ENCODE results near the gene SDK1.
"Not testable (repeated sequence)": the region's sequence is repeated elsewhere in the genome, so short reads cannot be mapped to it uniquely, and the experiment has no call there.

The SDK1 gene

DNA sequence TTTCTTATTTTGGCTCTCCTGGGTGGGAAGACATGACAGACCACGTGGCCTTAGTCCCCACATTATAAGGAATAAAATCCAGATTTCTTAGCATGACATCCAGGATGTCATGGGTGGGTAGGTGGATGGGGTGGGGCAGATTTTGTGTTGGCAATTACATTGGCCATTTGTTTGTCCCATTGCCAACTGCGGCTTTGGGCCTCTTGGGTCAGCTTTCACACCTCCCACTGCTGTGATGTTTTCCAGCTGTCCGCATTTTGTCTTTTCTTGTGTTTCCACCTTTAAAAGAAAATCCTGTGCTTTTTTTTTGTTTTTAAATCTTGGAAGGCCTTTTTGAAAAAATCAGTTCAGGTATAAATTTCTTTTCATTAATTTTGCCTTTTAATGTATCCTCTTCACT is 237.0 kb downstream of the SDK1 start:
- DNase-seq = no peak

DNA sequence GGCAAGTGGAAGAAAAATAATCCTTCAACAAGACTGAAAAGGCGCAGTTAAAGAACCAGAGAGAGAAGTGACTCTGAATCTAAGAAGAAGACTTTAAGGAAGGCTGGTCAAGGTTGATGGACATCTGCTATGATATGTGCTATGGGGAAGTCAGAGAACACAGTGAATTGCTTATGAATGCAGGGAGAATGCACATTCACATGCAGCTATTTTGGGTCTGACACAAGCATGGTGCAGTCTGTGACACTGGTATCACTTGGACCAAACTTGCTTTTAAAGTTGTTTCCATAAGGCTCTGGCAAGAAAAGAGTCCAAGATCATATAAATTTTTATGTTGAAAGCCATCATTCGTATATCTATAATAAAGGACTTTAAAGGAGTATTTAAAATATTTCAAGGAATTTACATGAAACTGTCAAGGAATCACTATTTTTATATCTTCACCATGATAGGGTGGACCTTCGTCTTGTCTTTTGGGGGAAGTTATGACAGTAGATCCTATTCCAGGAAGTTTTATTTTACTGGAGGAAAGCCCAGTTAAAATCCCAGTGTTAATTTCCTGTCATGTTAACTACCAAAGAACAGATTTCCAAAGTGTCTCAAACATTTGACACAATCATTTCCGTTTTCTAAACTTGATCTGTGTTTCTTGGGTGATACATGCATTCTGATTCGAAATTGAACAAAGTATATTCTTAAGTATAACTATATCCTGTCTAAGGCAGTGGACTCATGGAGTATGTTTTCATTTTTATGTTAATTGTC is 239.6 kb downstream of the SDK1 start:
- DNase-seq = no peak

DNA sequence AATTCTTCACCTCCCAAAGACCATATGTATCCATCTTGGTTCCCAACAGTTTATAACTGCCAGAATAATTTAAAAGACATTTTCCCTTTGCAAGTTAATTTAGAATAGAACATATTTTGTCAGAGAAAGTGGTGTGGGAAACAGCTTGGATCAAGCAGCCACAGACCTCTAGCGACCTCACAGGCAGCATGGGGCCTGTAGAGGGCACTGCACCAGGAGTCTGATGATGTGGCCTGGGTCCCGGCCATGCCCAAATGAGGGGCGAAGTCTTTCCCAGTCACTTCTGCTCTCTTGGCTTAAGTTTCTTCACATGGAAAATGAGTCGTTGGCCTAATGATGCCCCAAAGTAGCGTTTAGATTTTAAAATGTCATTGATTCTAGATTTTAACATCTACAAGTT is 243.2 kb downstream of the SDK1 start:
- no peak for DNase-seq

DNA sequence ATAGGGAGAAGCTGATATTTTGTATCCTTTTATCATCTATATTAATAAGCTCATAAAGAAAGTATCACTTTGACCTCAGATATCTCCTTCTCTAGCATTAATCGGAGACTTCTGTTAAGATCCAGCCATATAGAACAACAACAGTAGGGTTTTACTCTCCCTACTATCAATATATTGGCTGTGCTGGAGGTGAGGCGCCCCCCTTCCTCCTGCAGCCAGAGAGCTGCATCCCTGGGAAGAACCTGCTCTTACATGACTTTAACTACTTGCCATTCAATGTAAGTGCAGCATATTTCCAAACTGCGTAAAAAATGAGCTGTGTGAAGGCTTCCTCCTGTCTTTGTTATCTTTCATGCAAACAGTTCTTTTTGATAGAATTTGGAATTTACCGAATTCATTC is 247.8 kb downstream of the SDK1 start:
- DNase-seq = no peak

DNA sequence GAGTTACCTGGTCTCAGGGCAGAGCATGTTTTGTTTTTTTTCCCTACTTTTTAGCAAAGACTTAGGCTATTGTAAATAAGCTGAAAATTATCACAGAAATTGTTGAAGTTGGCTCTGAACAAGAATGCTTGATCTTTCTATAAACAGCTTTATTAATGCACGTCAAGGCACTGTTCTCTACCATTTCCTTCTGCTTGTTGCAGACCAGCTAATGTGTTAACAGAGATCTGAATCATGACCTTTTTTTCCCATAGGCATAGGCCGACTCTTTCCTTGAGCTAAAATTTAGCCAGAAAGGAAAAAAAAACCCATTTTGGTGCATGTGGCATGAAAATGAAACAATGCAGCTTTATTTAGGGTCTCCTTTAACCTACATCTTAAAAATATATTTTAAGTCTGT is 248.5 kb downstream of the SDK1 start:
- no peak for DNase-seq

DNA sequence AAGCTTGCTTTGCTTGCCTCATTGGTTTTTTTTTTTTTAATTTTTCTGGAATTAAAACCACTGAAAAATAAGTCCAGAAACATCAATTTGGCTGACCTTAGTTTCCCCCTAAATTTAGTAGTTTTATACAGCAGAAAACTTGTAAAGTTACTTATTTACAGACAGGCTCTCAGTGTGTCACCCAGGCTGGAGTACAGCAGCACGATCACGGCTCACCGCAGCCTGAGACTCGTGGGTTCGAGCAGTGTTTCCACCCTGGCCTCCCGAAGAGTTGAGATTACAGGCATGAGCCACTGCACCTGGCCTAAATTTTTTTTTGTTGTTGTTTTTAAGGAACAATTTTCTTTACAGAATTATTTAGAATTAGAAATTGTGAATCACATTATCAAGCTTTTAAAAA is 250.5 kb downstream of the SDK1 start:
- no peak for DNase-seq

DNA sequence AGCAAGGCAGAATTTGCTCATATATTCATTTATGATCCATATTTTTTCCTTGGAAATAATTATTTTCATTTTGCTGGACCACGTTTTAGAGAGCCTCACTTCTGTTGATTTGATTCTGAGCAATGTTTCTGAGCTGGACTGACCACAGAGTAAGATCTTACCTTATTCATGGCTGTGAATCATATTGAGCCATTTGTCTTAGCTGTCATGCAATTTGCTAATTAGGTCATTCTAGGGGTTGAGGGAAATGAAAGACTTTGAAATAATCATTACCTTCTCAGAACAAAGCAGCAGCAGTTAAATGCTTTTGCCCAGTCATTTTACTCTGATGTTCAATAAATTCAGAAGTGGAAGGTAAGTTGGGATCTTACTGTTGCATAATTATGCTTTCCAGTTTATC is 251.4 kb downstream of the SDK1 start:
- DNase-seq = peak; percentile 16

DNA sequence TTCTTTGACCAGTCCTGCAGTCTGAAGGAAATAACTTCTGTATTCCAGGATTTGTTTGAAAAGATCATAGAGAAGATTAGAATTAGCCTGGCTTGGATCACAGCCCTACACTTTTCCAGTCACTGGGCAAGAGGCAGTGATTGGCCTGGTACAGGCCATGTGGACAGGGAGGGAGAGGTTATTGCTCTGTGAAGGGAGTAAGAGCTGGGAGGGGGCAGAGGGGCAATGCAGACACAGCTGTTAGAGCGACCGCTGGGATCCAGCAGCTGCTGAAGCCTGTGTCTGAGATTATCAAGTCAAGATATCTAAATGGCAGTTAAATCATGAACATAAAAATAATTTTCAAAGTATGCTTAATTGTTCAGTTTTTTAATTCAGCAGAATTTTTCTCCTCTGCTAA is 257.3 kb downstream of the SDK1 start:
- peak; percentile 3 for DNase-seq

DNA sequence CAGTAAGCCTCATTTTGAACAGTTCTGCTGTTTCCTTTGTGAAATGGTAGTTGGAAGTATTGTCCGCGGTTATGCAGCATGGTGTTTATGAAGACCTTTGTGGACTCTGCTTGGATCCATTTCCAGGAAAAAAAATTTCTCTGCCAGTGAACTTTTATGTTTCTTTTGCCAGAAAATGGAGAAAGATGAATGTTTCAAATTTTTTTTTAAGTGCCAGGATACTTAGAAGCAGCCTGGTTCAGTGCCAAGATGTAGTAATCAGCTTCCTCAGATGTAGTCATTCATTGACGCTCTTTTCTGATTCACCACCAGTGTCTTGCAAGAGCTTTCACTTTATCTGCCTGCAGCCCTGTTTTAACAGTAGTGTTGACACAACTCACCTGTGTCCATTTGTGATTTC is 258.2 kb downstream of the SDK1 start:
- peak; percentile 25 for DNase-seq

DNA sequence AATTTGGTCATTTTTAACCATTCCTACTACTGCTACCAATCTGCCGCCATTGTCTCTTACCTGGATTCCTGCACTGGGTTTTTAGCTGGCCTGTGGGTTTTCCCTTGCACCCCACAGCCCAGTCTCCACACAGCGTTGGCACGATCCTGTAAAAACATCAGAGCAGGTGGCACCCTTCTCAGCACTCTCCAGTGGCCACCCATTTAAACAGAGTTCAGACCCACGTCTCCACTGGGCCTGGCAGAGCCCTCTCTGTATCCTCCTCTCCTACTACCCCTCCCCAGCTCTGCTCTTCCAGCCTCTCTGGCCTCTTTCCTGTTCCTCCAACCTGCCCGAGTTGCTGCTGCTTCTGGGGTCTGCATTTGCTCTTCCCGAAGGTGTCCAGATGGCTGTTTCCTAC is 259.4 kb downstream of the SDK1 start:
- no peak for DNase-seq

DNA sequence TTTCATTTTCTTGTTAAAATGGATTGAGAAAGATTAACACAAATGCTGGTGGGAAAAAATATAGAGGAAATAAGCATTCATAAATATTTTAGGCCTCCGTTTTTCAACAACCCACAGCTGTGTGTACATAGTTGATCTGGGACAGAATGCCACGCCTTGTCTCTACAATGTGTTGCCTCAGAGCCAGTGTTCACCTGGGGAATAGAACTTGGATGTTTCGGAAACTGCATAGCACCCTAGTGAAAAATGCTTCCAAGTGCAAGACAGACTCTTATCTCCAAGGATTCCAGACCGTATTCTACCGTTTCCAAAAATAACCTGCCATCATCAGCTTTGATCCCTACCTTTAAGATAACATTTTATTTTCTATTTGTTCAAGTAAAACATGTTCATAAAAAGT is 260.9 kb downstream of the SDK1 start:
- no peak for DNase-seq

DNA sequence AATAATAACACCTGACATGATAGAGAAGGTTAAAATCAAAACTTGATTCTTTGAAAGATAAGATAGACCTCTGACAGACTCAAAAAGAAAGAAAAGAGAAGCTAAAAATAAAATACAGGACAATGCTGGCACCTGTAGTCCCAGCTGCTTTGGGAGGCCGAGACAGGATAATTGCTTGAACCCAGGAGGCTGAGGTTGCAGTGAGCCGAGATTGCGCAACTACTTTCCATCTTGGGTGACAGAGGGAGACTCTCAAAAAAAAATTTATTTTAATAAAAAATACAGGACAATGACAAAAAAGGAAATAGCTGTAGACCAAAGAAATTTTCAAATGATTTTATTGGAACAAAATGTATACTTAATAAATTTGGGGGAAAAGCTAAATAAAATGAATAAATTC is 263.2 kb downstream of the SDK1 start:
- no peak for DNase-seq

DNA sequence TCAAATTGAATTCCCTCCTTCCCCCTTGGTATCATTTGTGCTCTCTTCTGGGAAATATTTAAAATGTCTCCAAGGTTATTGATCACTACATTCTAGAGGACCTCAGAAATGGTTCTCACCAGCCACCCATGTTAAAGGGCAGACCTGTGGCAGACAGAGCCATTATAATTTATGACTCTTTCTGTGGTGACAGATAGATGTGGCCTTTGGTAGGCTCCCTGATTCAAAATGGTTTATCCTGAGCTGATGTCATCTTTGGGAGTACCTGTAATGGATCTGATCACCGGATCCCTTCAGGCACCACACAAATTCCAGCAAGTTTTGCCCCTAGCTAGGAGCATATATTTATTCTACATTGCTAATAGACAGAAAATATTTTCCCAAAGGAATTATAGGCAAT is 267.5 kb downstream of the SDK1 start:
- no peak for DNase-seq

DNA sequence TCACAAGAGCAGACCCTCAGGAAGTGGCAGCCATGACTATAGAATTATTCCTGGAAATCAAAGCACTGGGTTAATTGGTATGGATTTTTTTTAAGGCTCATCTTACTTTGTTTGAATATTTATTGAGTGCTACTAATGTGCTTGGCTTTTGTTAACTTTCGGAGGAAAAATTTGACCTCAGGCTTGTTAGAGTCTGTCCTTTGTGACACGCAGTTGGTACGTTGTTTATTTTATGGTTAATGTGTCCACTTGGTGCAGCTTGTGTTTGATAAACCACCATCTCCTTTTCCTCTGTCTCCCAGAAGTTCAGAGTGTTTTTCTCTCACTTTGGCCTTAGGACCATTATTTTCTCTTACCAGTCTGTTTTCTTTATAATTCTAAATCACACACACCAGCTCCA is 268.6 kb downstream of the SDK1 start:
- no peak for DNase-seq

DNA sequence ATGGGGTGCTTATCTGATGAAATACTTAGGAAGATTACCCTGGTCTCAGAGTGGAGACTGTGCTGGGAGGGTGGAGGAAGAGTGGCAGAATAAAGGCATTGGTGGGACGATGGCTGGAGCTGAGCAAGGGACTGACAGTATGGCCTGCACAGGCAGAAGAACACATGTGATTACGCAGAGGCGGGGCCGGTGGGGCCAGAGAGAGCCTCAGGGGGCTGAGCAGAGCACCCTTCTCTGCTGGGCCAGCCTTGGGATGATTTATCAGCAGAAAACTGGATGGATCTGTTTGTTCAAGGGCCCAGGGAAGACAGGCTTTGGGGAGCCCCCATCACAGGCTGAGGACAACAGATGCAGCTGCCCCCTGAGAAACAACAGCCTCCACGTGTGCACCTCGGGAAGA is 272.1 kb downstream of the SDK1 start:
- no peak for DNase-seq

DNA sequence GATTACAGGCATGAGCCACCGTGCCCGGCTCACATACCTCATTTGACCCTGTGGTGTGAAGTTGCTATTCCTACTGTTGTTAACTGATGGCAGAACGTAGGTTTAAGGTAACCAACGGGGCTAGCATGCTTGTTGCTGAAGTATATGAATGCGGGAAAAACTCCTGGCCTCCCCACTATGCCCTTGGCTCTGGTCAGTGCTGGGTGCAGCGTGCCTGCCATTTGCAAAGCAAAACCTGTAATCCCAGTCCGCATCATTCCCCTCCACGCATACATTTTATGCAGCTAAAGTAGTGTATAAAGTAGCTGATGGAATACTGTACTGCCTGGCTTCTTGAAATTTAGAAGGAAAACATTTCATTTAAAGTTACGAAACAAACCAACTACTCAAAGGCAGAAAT is 273.3 kb downstream of the SDK1 start:
- DNase-seq = no peak

DNA sequence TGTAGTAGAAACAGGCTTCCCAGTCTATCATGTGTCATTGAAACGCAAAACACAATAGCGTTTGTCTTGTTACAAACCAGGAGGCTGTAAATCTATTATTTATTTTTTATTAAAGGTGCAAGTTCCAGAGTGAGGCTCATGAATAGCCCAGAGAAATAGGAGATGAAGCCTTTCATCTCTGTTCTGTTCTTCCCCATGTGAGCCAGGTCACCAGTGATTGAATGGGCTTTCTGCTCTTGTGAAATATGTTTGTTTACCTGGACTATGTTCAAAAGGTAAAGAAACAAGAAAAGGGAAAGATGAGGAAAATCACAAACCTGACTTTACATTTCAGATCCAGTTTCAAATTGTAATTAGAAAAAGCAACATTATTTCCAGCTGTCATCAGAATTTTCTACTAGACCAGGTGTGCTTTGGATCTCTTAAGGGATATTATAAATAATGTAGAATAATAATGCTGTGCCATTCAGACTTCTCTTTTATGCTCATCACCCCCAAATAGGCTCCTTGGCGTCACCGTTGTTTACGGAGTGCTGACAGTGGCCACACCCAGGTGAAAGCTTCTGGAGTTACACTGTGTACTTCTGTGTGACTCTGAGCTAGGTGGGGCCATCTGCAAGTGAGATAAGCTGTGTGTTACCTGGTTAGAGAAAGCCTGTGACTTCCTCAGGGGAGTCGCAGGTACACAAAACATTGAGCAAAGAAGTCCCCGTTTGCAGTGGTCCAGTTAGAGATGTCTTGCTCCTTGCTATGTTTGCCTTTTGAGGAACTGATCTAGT is 274.9 kb downstream of the SDK1 start:
- DNase-seq = peak; percentile 80

DNA sequence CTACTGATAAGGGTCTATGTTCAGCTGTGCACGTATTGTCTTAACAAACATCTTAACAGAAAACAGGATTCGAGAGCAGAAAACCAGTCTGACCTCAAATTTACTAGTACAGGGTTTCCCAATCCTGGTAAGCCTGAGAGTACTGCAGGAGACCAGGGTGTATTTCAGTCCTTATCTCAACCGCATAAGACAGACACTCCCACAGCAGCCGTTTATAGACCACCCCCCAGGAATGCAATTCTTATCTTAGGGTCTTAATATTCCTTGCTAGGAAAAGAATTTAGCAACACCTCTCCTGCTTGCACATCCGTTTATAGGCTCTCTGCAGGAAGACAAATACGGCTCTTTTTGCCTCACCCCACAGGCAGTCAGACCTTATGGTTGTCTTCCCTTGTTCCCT is 277.3 kb downstream of the SDK1 start:
- no peak for DNase-seq

DNA sequence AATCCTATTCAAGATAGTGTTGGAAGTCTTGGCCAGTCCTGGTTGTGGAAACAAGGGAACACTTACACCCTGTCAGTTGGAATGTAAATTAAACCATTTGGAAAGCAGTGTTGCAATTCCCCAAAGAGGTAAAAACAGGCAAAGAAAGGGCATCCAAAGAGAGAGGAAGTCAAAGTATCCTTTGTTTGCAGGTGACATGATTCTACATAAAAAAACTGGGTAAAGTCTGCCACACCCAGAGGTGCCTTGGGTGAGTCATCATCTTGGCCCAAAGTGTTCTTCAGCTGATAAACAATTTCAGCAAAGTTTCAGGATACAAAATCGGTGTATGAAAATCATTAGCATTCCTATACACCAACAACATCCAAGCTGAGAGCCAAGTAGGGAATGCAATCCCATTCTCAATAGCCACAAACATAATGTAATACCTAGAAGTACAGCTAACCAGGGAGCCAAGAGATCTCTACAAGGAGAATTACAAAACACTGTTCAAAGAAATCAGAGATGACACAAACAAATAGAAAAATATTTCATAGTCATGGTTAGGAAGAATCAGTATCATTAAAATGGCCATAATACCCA is 278.7 kb downstream of the SDK1 start:
- DNase-seq = no peak

DNA sequence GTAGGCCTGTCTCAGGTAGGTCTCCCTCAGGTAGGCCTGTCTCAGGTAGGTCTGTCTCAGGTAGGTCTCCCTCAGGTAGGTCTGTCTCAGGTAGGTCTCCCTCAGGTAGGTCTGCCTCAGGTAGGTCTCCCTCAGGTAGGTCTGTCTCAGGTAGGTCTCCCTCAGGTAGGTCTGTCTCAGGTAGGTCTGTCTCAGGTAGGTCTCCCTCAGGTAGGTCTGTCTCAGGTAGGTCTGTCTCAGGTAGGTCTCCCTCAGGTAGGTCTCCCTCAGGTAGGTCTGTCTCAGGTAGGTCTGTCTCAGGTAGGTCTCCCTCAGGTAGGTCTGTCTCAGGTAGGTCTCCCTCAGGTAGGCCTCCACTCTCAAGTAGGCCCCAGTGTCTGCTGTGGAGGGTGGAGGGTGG is 281.1 kb downstream of the SDK1 start:
- not testable (repeated sequence) for DNase-seq

DNA sequence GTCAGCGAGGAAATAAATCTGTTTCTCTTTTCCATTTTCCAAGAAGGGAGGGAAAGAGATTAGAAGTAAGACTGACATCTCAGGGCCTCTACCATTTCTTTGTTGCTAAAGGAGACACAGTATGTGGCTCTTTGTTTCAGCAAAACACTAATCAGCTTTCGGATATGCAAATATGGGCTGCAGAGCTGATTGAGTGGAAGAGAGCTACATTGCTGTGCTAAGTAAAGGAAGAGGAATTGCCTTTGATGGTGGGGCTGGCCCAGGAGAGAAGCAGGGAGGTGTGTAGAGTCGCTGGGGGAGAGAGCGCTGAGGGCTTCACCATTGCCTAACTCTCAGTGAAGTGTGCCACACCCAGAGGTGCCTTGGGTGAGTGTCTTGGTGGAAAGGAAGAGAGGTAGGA is 284.8 kb downstream of the SDK1 start:
- no peak for DNase-seq

DNA sequence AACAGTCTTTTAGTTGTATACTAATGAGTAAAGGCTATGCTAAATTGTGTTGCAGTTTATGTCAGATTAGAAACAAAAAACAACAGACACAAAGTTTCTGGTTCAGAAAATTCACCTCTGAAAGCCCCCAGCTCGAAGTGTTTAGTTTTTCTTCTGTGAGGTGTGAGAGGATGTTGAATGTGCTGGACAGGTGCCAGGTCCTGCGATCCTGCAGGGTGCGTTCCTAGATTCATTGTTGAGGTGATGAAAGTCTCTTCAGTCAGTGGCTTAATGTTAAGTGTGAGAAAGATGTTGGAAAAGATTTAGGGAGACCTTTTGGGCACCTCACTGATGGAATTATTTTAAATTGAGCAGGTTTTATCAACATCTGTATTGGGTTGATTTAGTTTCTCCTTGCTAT is 287.3 kb downstream of the SDK1 start:
- peak; percentile 43 for DNase-seq

DNA sequence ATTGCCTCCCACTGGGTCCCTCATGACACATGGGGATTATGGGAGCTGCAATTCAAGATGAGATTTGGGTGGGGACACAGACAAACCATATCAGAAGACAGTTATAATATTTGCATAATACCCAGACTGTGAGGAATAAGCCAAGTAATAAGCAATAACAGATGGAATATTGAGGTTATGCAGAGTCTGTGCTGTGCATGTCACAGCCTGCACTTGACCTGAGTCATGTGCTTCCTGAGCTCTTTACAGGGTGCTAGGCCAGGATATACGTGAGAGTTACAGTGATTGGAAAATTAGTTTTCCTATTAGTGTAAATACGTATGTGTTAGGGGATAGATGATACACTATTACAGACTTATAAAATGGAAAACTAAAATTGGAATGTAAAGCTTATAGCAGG is 288.7 kb downstream of the SDK1 start:
- DNase-seq = no peak

DNA sequence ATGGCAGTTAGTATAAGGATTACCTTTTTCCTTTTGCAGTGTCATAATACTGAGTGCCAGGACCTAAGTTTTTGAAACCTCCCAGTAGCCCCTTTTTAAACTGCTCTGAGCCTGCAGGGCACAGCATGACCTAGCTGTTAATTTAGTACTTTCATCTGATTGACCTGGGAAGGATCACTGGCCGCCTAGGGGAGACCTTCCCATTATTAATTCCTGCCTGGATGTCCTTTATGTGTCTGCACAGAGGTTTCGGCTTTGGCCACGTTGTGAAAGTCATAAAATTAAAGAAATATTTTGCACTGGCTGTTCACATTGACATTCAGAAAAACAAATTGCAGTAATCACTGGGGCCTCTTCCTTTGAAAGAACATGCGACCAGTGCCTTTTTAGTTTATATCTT is 290.2 kb downstream of the SDK1 start:
- no peak for DNase-seq
